GM18526 (cell line): ENCODE data around the gene KRT77.

Experiments
- POLR2A ChIP-seq: IDR thresholded peaks from 3 replicates; pipeline ENCODE4 v1.6.1; 2011; ENCODE audit not compliant: insufficient read length; ENCODE audit errors: extremely low read depth

KRT77 gene

DNA sequence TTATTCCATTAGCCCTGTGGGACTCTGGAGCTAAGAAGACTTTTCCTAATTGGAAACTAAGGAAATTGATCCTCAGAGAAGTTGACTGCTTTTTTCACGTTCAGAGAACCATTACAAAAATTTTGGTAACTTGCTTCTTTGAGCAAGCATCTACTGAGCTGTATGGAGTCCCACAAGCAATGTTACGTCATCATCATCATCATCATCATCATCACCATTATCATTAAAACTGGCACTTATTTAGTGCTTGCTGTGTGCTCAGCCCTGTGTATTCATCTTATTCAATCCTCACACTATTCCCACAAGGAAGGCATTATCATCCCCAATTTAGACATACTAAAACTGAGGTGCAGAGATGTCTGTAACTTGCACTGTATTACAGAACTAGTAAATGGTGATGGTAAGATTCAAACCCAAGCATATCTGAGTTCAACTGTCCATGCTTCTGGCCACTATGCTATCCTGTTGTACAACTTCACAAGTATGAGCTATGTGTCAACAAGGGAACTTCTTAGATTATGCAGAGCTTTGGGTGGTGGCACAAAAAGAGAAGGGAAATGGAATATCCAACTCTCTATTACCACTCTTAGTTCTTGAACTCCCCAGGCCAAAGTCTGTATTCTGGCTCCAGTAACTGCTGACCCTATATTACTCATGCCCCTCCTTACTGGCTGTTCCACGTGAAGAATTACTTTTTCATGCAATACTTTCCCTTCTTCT lies 29.5 kb downstream of the KRT77 start:
- TF ChIP-seq POLR2A = no peak

DNA sequence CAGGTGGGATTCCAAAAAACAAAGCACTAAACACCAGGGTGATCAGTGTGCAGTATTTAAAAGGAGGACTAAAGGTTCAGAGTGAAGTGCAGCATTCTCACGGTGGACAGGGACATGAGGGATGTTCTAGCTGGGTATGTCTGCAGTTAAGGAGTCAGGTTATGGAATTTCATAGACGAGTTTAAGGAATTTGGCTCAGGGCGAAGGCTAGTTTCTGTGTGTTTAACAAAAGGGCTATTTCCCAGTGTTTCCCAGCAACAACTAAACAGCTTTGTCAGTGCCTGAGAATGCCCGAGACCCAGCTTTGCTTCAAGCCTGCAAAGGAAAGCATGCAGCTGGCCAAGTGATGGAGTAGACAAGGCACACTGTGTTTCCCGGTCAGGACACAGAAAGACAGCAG lies 30.1 kb downstream of the KRT77 start:
- no peak for TF ChIP-seq POLR2A

- no peak for TF ChIP-seq POLR2A
Observed at GRCh38 chr12:52672321-52672933, 30.9 kb downstream of the KRT77 start.

DNA sequence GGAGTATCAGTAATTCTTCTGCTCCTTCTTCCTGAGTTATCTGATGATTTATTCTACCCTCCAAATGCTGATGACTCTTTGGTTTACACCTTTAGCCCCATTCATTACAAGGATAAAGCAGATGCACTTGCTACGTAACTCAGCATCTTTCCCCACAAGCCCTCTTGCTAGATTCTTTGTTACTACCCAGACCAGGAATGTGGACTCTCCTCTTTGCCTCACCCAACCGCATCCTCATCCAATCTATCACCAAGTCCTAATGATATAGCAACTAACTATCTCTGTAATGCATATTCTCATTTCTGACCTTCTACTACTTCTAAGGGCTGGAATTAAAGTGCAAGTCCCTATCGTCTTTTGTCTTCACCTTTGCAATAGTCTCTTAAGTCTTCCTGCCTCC lies 32.4 kb downstream of the KRT77 start:
- TF ChIP-seq POLR2A = no peak

- TF ChIP-seq POLR2A = no peak
Observed at GRCh38 chr12:52670506-52670905, 32.8 kb downstream of the KRT77 start.

DNA sequence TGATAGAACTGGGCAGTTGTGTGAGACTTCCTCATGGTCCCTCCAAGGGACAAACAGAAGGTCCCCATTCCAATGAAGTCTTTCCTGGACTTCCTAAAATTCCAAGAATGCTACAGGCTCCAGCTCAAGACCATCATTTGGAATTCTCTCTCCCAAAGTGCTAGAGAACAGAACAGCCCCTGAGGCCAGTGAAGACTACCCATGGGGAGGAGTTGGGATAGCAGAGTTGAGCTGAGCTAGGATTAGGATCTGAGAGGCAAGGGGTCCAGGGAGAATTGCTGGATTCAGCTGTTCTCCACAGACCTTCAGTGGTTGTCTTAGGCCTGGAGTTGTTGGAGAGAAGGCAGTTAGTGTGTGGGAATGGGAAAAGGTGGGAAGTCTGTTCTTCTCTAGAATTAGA lies 33.9 kb downstream of the KRT77 start:
- TF ChIP-seq POLR2A = no peak

- no peak for TF ChIP-seq POLR2A
Observed at GRCh38 chr12:52667931-52668330, 35.4 kb downstream of the KRT77 start.

DNA sequence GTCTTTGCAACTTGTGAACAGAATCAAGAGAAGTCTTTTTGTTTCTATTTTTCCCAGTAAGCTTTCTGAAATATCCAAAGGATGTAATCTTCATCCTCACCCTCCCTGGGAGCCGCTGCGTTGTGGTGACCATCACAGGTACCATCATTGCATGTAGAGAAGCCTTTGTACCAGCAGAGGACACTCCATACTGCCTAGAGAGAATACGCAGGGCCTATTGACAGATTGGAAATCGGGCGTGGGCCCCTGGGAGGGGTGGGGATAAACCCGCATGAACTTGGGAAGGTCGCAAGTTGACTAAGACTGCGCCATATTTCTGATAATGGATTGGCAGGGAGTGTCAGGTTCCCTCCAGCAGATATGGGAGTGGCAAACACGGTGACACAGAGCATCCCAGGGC lies 35.8 kb downstream of the KRT77 start:
- TF ChIP-seq POLR2A = no peak

DNA sequence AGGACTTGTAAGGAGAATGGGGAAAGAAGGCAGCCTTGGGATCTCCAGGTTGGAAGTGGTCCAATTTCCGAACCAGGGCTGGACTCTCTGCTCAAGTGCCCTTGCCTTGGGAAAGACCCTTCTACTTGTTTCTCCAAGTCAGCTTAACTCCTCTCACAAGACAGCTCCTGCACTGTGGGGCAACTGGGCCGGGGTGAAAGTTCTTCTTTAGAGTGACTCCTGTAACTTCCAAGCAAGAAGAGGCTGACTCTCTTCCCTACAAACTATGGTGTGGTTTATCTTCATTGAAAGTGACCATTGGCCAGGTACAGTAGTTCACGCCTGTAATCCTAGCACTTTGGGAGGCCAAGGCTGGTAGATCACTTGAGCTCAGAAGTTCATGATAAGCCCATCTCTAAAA lies 36.9 kb downstream of the KRT77 start:
- TF ChIP-seq POLR2A = no peak

GRCh38 chr12:52663420-52663819 lies 39.9 kb downstream of the KRT77 start:
- TF ChIP-seq POLR2A = no peak

- no peak for TF ChIP-seq POLR2A
Observed at GRCh38 chr12:52662918-52663229, 40.5 kb downstream of the KRT77 start.

GRCh38 chr12:52662093-52662917 lies 41.0 kb downstream of the KRT77 start:
- TF ChIP-seq POLR2A = no peak

DNA sequence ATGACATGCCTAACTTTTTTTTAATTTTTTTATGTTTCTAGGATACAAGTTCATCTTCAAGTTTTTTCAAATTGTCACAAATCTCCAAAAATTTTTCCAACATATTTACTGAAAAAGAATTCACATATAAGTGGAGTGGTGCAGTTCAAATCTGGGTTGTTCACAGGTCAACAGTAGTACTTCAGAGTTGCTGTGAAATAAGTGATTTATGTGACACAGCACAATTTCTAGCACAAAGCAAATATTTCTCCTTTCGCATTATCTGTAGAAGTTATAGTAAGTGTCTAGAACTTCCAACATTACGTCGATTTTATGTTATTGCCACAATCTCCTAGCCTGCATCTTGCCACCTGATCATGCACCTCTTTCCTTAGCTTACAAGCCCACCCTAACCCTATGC lies 41.7 kb downstream of the KRT77 start:
- no peak for TF ChIP-seq POLR2A

GRCh38 chr12:52660934-52661499 lies 42.3 kb downstream of the KRT77 start:
- no peak for TF ChIP-seq POLR2A

GRCh38 chr12:52659951-52660350 lies 43.4 kb downstream of the KRT77 start:
- no peak for TF ChIP-seq POLR2A

- no peak for TF ChIP-seq POLR2A
Observed at GRCh38 chr12:52659395-52659794, 43.9 kb downstream of the KRT77 start.
